ENCODE measurements around the gene RIC8B.

- TF ChIP-seq, protein P1, sequence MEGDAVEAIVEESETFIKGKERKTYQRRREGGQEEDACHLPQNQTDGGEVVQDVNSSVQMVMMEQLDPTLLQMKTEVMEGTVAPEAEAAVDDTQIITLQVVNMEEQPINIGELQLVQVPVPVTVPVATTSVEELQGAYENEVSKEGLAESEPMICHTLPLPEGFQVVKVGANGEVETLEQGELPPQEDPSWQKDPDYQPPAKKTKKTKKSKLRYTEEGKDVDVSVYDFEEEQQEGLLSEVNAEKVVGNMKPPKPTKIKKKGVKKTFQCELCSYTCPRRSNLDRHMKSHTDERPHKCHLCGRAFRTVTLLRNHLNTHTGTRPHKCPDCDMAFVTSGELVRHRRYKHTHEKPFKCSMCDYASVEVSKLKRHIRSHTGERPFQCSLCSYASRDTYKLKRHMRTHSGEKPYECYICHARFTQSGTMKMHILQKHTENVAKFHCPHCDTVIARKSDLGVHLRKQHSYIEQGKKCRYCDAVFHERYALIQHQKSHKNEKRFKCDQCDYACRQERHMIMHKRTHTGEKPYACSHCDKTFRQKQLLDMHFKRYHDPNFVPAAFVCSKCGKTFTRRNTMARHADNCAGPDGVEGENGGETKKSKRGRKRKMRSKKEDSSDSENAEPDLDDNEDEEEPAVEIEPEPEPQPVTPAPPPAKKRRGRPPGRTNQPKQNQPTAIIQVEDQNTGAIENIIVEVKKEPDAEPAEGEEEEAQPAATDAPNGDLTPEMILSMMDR (IDR thresholded peaks at IDR 0.05; ENCODE audit: insufficient read depth, low read depth, low read length): no peak
- TF ChIP-seq EZH2 (IDR thresholded peaks at IDR 0.05; ENCODE audit: insufficient read depth, low read length): no peak
Observed at GRCh38 chr12:106782619-106783018, 8.1 kb downstream of the RIC8B start.

Measured in astrocyte (in vitro differentiated cells and primary cell).